ENCODE measurements around the gene COL25A1. TPM values are rescaled to one million over a fixed set of nuclear protein-coding genes. Genes with fewer than 3 reads are reported as not detected.

Gene COL25A1
- total RNA-seq, 1 experiment from 2014 or later, result 0.42 TPM

DNA sequence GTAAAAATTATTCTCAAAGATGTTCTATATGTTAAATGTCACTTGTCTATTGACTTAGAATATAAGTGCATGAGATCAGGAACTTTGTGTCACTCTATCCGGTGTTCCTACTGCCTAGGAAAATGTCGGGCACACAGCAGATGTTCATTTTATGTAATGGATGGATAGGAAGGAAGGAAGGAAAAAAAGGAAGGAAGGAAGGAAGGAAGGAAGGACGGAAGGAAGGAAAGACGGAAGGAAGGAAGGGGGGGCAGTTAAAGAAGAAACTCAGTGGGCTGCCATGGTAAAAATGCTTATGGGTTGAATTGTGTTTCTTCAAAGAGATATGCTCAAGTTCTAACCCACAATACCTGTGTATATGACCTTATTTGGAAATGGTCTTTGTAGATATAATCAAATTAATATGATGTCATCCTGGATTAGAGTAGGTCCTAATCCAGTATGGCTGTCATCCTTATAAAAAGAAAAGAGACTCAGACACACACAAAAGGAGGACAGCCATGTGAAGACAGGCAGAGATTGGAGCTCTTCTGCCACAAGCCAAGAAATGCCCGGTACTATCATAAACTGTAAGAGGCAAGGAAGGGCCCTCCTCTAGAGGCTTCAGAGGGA, 86.3 kb downstream of the COL25A1 start:
- Histone ChIP-seq H3K36me3 (no peaks in the 10 kb centered on the region), H3K27me3 (replicated peaks) (no peaks in the 10 kb centered on the region), H3K4me3 (no peak overlapping the region), H3K4me1 (replicated peaks) (no peaks in the 10 kb centered on the region), H3K9me3 (replicated peaks) (no peaks in the 10 kb centered on the region), H3K27ac (no peak overlapping the region)
- no peak for DNase-seq (ENCODE audit: low read depth in 1 of 2, low spot score in 2 of 2)

DNA sequence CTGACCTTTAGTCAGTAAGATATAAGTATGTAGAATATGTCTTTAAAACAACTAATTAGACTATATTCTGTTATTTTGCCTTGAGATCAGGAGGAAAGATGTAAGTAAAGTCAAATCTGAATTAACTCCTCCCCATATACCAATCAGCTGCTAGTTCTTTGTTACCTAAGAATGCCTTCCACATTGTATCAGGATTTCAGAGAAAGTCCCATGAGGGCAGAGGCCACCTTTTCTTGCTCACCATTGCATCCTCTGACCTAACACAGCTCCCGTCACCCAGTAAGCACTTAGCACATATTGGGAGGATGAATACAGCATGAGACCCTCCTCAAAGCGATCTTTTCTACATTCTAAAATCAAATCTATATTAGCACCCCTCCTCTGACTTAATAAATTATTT, 87.0 kb downstream of the COL25A1 start:
- H3K27me3 ChIP-seq (replicated peaks), result no peaks in the 10 kb centered on the region
- no peaks in the 10 kb centered on the region for H3K36me3 ChIP-seq
- DNase-seq (ENCODE audit: low read depth in 1 of 2, low spot score in 2 of 2), result no peak
- no peaks in the 10 kb centered on the region for H3K4me1 ChIP-seq (replicated peaks)
- no peak overlapping the region for H3K27ac ChIP-seq
- no peaks in the 10 kb centered on the region for H3K9me3 ChIP-seq (replicated peaks)
- no peak overlapping the region for H3K4me3 ChIP-seq

DNA sequence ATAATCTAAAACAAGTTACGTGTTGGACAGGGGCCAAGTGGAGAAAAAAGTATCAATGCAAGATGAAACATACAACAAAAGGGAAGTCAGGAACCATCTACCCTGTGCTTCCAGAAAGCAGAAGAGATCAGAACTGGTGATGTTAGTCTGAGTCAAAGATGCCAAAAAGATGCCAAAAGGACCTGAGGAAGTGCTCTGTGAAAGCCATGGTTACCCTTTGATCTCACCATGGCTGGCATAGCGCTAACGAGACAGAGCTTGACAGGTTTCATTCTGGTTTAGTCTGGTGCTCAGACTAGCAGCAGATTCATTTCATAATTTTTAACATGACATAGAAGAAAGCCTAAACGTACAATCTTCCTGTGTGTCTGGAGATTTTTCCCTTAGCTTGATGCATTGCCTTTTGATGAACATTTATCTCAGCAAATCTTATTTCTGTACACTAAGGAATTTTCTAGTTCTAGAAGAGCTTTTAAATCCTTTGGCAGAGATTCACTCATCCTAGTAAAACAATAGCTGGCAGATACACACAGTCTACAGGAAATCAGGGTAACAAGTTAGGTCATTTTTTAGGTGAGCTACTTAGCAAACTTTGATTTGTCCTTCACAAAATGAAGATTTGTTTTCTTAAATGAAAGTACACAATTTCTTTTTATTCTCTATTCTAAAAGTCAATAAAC, 87.7 kb downstream of the COL25A1 start:
- Histone ChIP-seq H3K4me3 (no peak overlapping the region), H3K36me3 (no peaks in the 10 kb centered on the region), H3K9me3 (replicated peaks) (no peaks in the 10 kb centered on the region), H3K27ac (no peak overlapping the region), H3K27me3 (replicated peaks) (no peaks in the 10 kb centered on the region), H3K4me1 (replicated peaks) (no peaks in the 10 kb centered on the region)
- DNase-seq (ENCODE audit: low read depth in 1 of 2, low spot score in 2 of 2), result no peak

DNA sequence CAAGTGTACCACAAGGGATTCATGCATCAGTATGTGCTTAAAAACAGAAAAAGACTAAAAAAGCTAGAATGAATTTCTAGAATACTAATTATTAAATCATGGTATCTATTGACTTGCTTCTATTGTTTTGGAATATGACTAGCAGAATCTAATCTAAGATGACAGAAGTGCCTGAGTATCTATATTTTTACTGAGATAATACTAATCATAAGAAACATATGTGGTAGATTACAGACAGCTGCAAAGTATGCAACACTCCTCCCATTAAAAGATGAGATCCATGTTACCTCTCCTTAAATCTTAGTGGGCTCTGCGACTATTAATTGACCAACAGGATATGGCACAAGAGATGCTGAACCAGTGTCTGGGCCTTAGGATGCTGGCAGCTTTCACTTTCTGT, 89.4 kb downstream of the COL25A1 start:
- H3K27ac ChIP-seq, result no peak overlapping the region
- no peaks in the 10 kb centered on the region for H3K9me3 ChIP-seq (replicated peaks)
- no peaks in the 10 kb centered on the region for H3K4me1 ChIP-seq (replicated peaks)
- H3K36me3 ChIP-seq, result no peaks in the 10 kb centered on the region
- DNase-seq (ENCODE audit: low read depth in 1 of 2, low spot score in 2 of 2), result no peak
- no peak overlapping the region for H3K4me3 ChIP-seq
- 0 out of 2 replicates have a peak, but pooled peaks cover 3% of the 10 kb centered on the region for H3K27me3 ChIP-seq (replicated peaks)

DNA sequence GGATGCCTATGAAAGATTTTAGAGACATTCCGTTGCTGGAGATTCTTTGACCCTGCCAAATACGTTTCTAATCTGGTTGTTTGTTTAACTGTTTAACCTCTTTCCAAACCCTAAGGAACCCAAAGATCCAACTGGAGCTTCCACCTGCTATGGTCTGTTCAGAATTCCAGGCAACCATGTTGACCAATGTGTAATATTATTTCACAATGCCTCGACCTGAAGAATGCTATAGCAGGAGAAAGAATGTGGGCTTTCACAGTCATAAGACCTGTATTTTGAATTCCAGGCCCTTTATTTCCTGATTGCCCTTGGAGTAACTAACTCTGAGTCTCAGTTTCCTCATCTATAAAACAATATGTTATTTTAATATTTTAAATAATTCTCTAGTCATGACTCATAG, 90.8 kb downstream of the COL25A1 start:
- no peak for DNase-seq (ENCODE audit: low read depth in 1 of 2, low spot score in 2 of 2)
- H3K36me3 ChIP-seq, result no peaks in the 10 kb centered on the region

DNA sequence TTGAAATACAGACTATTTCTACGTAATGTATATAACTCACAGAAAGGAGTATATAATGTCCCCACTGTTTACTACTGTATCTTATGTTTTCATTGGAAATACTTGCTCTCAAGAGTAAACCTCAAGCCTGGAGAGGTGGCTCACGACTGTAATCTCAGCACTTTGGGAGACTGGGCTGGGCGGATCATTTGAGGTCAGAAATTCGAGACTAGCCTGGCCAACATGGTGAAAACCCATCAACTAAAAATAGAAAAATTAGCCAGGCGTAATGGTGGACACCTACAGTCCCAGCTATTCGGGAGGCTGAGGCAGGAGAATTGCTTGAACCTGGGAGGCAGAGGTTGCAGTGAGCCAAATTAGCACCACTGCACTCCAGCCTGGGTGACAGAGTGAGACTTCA, 92.8 kb downstream of the COL25A1 start:
- no peak overlapping the region for H3K4me3 ChIP-seq
- no peak for DNase-seq (ENCODE audit: low read depth in 1 of 2, low spot score in 2 of 2)
- no peaks in the 10 kb centered on the region for H3K4me1 ChIP-seq (replicated peaks)
- no peaks in the 10 kb centered on the region for H3K9me3 ChIP-seq (replicated peaks)
- H3K27me3 ChIP-seq (replicated peaks), result peaks cover 3% of the 10 kb centered on the region; the same call in 1 of the 2 replicates
- H3K36me3 ChIP-seq, result no peaks in the 10 kb centered on the region
- no peak overlapping the region for H3K27ac ChIP-seq

More for the DNA sequence above, 90.8 kb downstream of the COL25A1 start:
- Histone ChIP-seq H3K4me1 (replicated peaks) (no peaks in the 10 kb centered on the region), H3K9me3 (replicated peaks) (no peaks in the 10 kb centered on the region), H3K27ac (no peak overlapping the region), H3K27me3 (replicated peaks) (peaks cover 3% of the 10 kb centered on the region; the same call in 1 of the 2 replicates), H3K4me3 (no peak overlapping the region)

DNA sequence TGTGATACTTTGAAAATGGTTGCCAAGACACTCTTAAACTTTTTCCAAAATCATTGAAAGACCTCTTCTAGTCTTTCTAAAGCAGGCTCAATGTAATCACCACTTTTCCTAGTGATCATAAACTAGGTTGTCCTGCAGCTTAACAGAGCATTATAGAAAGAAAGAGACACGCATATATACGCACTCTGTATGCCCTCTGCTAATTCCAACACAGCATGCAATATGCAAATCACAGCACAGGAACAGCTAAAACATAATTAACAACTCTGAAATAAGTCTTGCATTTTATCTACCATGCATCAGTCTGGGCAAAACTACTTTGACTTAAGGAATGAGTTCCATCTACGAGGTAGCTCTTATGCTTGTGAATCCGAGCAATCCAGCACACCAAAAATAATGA, 94.6 kb downstream of the COL25A1 start:
- Histone ChIP-seq H3K4me1 (replicated peaks) (no peaks in the 10 kb centered on the region), H3K36me3 (no peaks in the 10 kb centered on the region)

DNA sequence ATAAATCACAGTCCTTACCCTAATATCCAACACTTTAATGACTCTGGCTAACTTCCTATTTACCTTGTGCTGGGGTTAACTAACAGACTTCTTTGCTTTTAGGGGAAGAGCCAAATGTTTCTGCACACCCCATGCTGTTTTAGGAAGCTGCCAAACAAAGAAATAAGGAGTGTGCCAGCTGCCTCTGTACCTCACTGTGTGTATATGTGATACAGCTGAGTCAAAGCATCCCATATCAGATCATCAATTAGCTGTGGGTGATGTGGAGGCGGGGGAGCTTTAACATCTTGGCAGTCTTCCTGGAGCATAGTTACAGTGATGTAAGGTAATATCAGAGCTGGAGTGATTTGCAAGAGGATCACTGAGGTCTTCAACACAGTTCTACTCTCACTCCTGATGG, 95.4 kb downstream of the COL25A1 start:
- Histone ChIP-seq H3K27ac (no peak overlapping the region), H3K36me3 (no peaks in the 10 kb centered on the region), H3K9me3 (replicated peaks) (no peaks in the 10 kb centered on the region), H3K4me3 (no peak overlapping the region), H3K27me3 (replicated peaks) (peaks cover 3% of the 10 kb centered on the region; the same call in 1 of the 2 replicates), H3K4me1 (replicated peaks) (no peaks in the 10 kb centered on the region)
- DNase-seq (ENCODE audit: low read depth in 1 of 2, low spot score in 2 of 2), result no peak

More for the DNA sequence above, 94.6 kb downstream of the COL25A1 start:
- Histone ChIP-seq H3K4me3 (no peak overlapping the region), H3K27ac (no peak overlapping the region), H3K27me3 (replicated peaks) (peaks cover 3% of the 10 kb centered on the region; the same call in 1 of the 2 replicates), H3K9me3 (replicated peaks) (no peaks in the 10 kb centered on the region)
- DNase-seq (ENCODE audit: low read depth in 1 of 2, low spot score in 2 of 2), result no peak

DNA sequence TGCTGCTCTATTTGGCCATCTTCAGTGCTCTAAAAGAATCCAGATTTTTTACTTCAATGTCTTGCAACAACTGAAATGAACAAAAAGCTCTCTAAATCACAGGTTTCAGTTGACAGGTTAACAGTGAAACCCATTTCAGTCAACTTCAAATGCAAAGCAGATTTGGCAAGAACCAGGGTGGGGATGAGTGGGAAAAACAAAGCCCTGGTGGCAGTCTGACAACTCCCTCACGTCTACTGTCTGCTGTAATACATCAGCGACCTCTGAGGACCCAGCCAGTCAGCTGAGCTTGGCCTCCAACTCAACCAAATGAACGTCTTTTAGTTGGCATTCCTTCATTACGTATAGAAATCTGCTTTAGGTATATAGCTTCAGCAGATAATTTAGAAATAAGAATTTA, 95.8 kb downstream of the COL25A1 start:
- Histone ChIP-seq H3K27ac (no peak overlapping the region), H3K36me3 (no peaks in the 10 kb centered on the region)
- DNase-seq (ENCODE audit: low read depth in 1 of 2, low spot score in 2 of 2), result no peak

DNA sequence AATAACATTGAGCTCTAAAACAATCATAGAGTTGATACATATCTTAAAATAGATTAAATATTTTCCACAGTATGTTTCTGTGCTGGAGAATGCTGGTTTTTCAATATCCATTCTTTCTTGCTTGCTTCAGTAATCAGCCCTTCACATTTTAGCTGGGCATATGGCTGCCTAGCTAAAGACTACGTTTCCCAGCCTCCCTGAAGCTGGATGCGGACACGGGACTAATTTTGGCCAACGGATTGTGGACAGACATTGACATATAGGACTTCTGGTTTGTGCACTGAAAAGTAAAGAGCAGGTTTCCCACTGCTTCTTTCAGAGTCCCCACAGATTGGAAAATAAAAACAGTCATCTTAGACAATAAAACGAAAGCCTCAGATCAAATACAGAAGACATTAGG, 97.3 kb downstream of the COL25A1 start:
- DNase-seq (ENCODE audit: low read depth in 1 of 2, low spot score in 2 of 2), result no peak
- Histone ChIP-seq H3K36me3 (no peaks in the 10 kb centered on the region), H3K4me1 (replicated peaks) (no peaks in the 10 kb centered on the region)

More for the DNA sequence above, 95.8 kb downstream of the COL25A1 start:
- no peaks in the 10 kb centered on the region for H3K9me3 ChIP-seq (replicated peaks)
- no peaks in the 10 kb centered on the region for H3K4me1 ChIP-seq (replicated peaks)
- peaks cover 3% of the 10 kb centered on the region; the same call in 1 of the 2 replicates for H3K27me3 ChIP-seq (replicated peaks)
- H3K4me3 ChIP-seq, result no peak overlapping the region

DNA sequence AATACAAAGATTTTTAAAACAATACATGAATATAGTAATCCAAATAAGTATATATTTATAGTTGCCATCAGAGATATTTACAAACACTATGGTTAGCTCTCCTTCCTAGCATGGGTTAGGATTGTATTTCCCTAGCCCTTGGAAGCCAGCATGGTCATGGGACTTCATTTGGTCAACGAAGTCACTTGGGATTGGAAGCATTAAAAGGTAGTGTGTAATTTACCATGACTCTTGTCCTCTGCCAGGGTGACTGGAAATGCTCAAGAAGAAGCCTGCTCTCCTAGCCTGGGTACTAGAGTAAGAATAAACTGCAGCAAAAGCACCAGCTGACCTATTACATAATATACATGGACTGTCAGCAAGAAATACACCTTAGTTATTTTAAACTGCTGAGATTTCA, 102.9 kb downstream of the COL25A1 start:
- H3K9me3 ChIP-seq (replicated peaks), result no peaks in the 10 kb centered on the region
- H3K27me3 ChIP-seq (replicated peaks), result no peaks in the 10 kb centered on the region; the same call in 1 of the 2 replicates
- H3K27ac ChIP-seq, result no peak overlapping the region
- H3K36me3 ChIP-seq, result no peaks in the 10 kb centered on the region
- DNase-seq (ENCODE audit: low read depth in 1 of 2, low spot score in 2 of 2), result no peak
- no peak overlapping the region for H3K4me3 ChIP-seq
- H3K4me1 ChIP-seq (replicated peaks), result no peaks in the 10 kb centered on the region

More for the DNA sequence above, 97.3 kb downstream of the COL25A1 start:
- no peaks in the 10 kb centered on the region for H3K9me3 ChIP-seq (replicated peaks)
- no peak overlapping the region for H3K4me3 ChIP-seq
- no peak overlapping the region for H3K27ac ChIP-seq
- H3K27me3 ChIP-seq (replicated peaks), result peaks cover 3% of the 10 kb centered on the region; the same call in 1 of the 2 replicates

DNA sequence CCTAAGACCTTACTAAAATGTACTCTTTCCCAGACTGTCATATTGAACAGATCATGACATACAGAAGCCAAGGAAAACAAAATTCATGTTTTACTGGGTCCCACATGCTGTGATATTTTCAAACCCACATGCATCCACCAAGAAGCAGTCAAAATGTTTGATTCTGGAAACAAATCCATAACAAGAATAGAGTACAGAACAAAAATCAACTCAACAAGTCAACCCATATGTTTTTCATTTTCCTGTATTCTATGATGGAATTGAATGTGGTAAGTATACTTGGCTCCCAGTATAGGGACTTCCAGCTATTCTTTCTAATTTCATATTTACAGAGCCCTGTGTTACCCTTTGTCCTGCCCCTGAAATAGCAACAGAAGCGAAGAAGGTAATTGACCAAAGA, 106.8 kb downstream of the COL25A1 start:
- no peaks in the 10 kb centered on the region for H3K36me3 ChIP-seq
- DNase-seq (ENCODE audit: low read depth in 1 of 2, low spot score in 2 of 2), result no peak
- no peaks in the 10 kb centered on the region for H3K9me3 ChIP-seq (replicated peaks)
- H3K27me3 ChIP-seq (replicated peaks), result no peaks in the 10 kb centered on the region
- H3K4me1 ChIP-seq (replicated peaks), result no peaks in the 10 kb centered on the region
- no peak overlapping the region for H3K27ac ChIP-seq
- H3K4me3 ChIP-seq, result no peak overlapping the region

DNA sequence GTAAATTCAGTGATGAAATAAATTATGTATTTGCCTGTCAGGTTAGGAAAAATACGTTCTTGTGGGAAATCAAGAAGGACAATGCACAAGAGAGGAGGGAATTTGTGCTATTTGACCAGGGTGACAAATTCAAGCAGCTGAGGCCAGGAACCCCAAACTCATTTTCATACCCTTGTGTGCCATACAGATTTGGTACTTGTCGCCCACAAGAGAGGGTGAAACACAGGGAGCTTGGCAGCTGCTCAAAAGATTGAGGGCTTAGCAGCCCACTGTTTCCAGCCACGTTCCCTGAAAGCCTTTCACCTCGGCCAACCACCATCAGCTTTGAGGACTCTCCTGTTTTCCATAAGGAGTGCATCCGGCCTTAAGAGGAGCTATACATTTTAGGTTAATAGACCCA, 111.2 kb downstream of the COL25A1 start:
- H3K4me1 ChIP-seq (replicated peaks), result no peaks in the 10 kb centered on the region
- no peak overlapping the region for H3K4me3 ChIP-seq
- DNase-seq (ENCODE audit: low read depth in 1 of 2, low spot score in 2 of 2), result no peak
- H3K27ac ChIP-seq, result no peak overlapping the region
- H3K9me3 ChIP-seq (replicated peaks), result no peaks in the 10 kb centered on the region
- 0 out of 2 replicates have a peak, but pooled peaks cover 3% of the 10 kb centered on the region for H3K27me3 ChIP-seq (replicated peaks)
- no peaks in the 10 kb centered on the region for H3K36me3 ChIP-seq

DNA sequence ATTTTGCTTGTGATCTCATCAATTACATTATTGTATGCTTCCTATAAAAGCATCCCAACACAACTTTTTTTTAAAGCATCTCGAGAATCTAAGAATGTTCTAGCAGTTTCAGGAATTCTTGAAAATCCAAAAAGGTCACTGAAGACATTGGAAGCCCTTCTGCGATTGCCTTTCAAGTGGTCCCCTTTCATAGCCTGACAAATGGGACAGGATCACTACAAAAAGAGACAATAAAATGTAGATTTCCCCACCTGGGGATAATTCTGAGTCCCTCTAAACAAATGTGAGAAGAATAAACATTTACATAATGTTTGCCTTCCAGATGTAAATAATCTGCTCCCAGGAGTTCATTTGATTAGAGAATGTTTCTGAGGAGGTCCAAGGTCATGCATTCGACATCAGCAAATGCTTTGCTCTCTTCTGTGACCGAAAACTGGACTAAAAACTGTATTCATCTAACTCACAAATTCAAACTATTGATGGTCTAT, 116.0 kb downstream of the COL25A1 start:
- Histone ChIP-seq H3K4me3 (no peak overlapping the region), H3K9me3 (replicated peaks) (no peaks in the 10 kb centered on the region), H3K36me3 (no peaks in the 10 kb centered on the region), H3K27me3 (replicated peaks) (0 out of 2 replicates have a peak, but pooled peaks cover 7% of the 10 kb centered on the region), H3K4me1 (replicated peaks) (no peaks in the 10 kb centered on the region), H3K27ac (no peak overlapping the region)
- no peak for DNase-seq (ENCODE audit: low read depth in 1 of 2, low spot score in 2 of 2)
